ENCODE results near the gene SCFD2. TPM values are rescaled to one million over a fixed set of nuclear protein-coding genes. Genes with fewer than 3 reads are reported as not detected.

SCFD2 gene
- total and polyA plus RNA-seq, 9 donors, result 5.1 to 42.1 (median 13.5) TPM

DNA sequence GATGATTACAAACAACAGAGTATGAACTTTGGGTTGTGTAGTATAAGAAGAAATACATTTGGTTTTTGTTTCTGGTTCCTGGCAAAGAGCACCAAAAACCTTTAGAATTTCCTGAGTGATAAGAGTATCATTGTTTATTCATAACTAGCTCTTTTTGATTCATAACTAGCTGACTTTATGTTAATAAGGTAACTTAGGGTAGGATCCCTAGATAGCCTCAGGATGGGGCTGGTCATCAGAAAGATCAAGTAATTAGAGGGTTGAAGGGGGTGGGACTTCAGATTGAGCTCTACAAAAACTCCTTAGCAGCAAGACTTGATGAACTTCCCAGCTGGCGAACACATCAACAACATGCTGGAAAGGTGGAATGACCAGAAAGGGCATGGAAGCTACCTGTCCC is 166.5 kb downstream of the SCFD2 start:
- intact Hi-C loops (cut with DNase I), result loop anchor here in 2 of 4 donors (10.0 kb wide), 4 partner anchors 185 to 1035 kb away; partner anchors contain the start of gene PDGFRA (in 1 of the 2)
- Histone ChIP-seq H3K4me1 (ENCODE audit: insufficient read depth) (no peaks in the 10 kb centered on the region), H3K4me3 (no peak overlapping the region), H3K36me3 (no peaks in the 10 kb centered on the region), H3K27me3 (no peaks in the 10 kb centered on the region), H3K9me3 (no peaks in the 10 kb centered on the region), H3K27ac (no peak overlapping the region)
- TF ChIP-seq EP300 (IDR thresholded peaks at IDR 0.05) (no peak), POLR2A (IDR thresholded peaks at IDR 0.05) (no peak)
- TF ChIP-seq, protein P1, sequence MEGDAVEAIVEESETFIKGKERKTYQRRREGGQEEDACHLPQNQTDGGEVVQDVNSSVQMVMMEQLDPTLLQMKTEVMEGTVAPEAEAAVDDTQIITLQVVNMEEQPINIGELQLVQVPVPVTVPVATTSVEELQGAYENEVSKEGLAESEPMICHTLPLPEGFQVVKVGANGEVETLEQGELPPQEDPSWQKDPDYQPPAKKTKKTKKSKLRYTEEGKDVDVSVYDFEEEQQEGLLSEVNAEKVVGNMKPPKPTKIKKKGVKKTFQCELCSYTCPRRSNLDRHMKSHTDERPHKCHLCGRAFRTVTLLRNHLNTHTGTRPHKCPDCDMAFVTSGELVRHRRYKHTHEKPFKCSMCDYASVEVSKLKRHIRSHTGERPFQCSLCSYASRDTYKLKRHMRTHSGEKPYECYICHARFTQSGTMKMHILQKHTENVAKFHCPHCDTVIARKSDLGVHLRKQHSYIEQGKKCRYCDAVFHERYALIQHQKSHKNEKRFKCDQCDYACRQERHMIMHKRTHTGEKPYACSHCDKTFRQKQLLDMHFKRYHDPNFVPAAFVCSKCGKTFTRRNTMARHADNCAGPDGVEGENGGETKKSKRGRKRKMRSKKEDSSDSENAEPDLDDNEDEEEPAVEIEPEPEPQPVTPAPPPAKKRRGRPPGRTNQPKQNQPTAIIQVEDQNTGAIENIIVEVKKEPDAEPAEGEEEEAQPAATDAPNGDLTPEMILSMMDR (IDR thresholded peaks at IDR 0.05), result no peak
- WGBS, 3 donors, result 91 to 100% (median 97%) methylated on average over 1 of the region's 1 CpG
- DNase-seq, result no peak

DNA sequence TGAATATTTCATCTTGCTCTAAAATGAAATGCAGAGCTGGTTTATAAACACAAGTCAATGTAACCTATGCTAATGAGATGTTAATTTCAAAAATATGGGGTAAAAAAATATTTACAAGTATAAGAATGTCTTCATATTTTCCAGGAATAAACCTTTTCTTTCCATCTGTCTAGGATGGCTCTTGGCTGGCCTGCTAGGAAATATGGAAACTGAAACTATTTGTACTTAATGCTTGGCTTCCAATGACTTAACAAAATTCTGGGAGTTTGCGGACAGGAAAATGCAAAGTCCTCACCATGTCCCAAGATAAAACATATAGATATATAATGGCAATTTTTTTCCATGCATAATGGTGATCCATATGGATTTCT is 168.1 kb downstream of the SCFD2 start:
- H3K4me1 ChIP-seq (ENCODE audit: insufficient read depth), result no peaks in the 10 kb centered on the region
- no peak overlapping the region for H3K4me3 ChIP-seq
- H3K27me3 ChIP-seq, result no peaks in the 10 kb centered on the region
- H3K9me3 ChIP-seq, result no peaks in the 10 kb centered on the region
- no peak for DNase-seq
- H3K27ac ChIP-seq, result no peak overlapping the region
- 36 to 54% (median 48%) methylated on average over 1 of the region's 1 CpG for WGBS, 3 donors
- TF ChIP-seq EP300 (IDR thresholded peaks at IDR 0.05) (no peak), POLR2A (IDR thresholded peaks at IDR 0.05) (no peak)
- TF ChIP-seq, protein P1 (IDR thresholded peaks at IDR 0.05), result no peak
- intact Hi-C loops (cut with DNase I), result loop anchor here in 2 of 4 donors (10.0 kb wide), 4 partner anchors 183 to 1037 kb away; partner anchors contain the start of gene PDGFRA (in 1 of the 2)
- H3K36me3 ChIP-seq, result no peaks in the 10 kb centered on the region

DNA sequence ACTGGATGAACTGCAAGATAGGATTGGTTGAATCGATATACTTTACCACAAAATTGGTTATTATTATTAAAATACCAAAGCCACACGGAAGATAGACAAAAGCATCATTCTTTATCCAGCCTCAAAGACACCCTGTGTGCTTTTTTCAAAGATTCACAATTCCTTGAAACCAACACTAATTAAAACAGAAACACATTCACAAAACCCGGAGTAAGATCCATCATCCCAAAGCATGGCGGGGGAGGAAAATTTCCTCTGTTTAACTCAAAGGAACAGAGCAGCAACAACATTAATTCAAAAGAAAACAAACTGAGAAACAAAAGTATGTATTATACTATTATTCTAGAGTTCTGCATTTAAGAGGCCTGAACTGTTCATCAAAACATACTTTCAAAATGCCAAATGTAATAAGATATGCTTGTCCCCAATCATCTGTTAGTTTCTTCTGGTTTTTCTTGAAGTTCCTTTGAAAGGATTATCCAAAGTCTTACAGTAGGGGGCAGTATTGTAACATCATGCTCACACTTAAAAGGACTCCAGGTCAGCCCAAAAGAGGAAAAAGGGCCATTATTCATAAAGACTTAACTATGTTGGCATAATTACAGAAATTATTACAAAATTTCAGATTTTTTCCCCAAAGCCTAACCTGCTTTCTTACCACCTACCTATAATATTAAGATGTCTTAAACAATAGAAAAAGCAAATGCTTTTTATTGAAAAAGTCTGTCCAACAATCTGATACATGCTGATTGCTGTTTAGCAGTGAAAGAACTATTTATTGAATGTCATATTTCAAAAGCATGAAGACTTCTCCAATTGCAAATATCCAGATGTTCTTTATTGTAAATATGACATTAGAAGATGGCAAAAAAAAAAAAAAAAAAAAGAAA is 168.7 kb downstream of the SCFD2 start:
- no peak for DNase-seq
- Histone ChIP-seq H3K4me3 (no peak overlapping the region), H3K9me3 (no peaks in the 10 kb centered on the region), H3K36me3 (no peaks in the 10 kb centered on the region), H3K27me3 (no peaks in the 10 kb centered on the region), H3K27ac (no peak overlapping the region), H3K4me1 (ENCODE audit: insufficient read depth) (no peaks in the 10 kb centered on the region)
- intact Hi-C loops (cut with DNase I), result loop anchor here in 2 of 4 donors (10.0 kb wide), 4 partner anchors 182 to 1038 kb away; partner anchors contain the start of gene PDGFRA (in 1 of the 2)
- TF ChIP-seq POLR2A (IDR thresholded peaks at IDR 0.05) (no peak), EP300 (IDR thresholded peaks at IDR 0.05) (no peak)
- TF ChIP-seq, protein P1 (IDR thresholded peaks at IDR 0.05), result peak; percentile 50 to 83 (median 62)
- WGBS, 3 donors, result 48 to 59% (median 49%) methylated on average over 4 of the region's 4 CpGs

GRCh38 chr4:53195815-53196661 is 169.8 kb downstream of the SCFD2 start:
- Histone ChIP-seq H3K27ac (no peak overlapping the region), H3K36me3 (no peaks in the 10 kb centered on the region), H3K4me1 (ENCODE audit: insufficient read depth) (no peaks in the 10 kb centered on the region), H3K4me3 (no peak overlapping the region), H3K27me3 (no peaks in the 10 kb centered on the region), H3K9me3 (no peaks in the 10 kb centered on the region)
- no peak for DNase-seq
- no peak for TF ChIP-seq EP300 (IDR thresholded peaks at IDR 0.05)
- TF ChIP-seq POLR2A (IDR thresholded peaks at IDR 0.05), result no peak
- TF ChIP-seq, protein P1 (IDR thresholded peaks at IDR 0.05), result no peak
- 53 to 60% (median 56%) methylated on average over 7 of the region's 7 CpGs for WGBS, 3 donors
- intact Hi-C loops (cut with DNase I), result loop anchor here in 2 of 4 donors (10.0 kb wide), 4 partner anchors 181 to 1039 kb away; partner anchors contain the start of gene PDGFRA (in 1 of the 2)

All from ovary (tissue), 9 donors.